ENCODE results near the gene DENND5B. TPM values are rescaled to one million over a fixed set of nuclear protein-coding genes. Genes with fewer than 3 reads are reported as not detected.

Gene DENND5B
- total RNA-seq, 1 donor from 2014 or later = 17.5 TPM

DNA sequence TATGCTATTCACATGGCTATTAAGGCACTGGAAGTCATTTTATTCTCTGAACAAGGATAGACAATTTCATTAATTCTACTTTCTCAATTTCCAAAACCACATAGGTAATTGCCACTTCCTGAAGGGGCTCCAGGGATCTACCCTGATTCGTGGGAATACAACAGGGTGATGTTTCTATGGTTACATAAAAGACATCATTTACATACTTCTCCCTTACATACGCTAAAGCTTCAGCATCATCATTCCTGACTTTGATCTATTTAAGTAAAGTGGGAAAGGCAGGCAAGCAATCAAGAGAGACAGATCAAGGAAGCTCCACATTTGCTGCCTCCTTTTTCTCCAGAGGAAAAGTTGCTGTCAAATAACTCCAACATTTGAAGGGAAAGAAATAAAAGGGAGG lies 146.2 kb downstream of the DENND5B start:
- Mint-ChIP-seq H3K4me1 (ENCODE audit: unreplicated experiment) (no peaks in the 10 kb centered on the region), H3K27me3 (no peaks in the 10 kb centered on the region), H3K9me3 (no peaks in the 10 kb centered on the region), H3K4me3 (no peak overlapping the region), H3K36me3 (peaks cover 20% of the 10 kb centered on the region), H3K27ac (no peak overlapping the region)
- TF ChIP-seq, protein P1, sequence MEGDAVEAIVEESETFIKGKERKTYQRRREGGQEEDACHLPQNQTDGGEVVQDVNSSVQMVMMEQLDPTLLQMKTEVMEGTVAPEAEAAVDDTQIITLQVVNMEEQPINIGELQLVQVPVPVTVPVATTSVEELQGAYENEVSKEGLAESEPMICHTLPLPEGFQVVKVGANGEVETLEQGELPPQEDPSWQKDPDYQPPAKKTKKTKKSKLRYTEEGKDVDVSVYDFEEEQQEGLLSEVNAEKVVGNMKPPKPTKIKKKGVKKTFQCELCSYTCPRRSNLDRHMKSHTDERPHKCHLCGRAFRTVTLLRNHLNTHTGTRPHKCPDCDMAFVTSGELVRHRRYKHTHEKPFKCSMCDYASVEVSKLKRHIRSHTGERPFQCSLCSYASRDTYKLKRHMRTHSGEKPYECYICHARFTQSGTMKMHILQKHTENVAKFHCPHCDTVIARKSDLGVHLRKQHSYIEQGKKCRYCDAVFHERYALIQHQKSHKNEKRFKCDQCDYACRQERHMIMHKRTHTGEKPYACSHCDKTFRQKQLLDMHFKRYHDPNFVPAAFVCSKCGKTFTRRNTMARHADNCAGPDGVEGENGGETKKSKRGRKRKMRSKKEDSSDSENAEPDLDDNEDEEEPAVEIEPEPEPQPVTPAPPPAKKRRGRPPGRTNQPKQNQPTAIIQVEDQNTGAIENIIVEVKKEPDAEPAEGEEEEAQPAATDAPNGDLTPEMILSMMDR (conservative IDR thresholded peaks at IDR 0.05) = no peak
- no peak for DNase-seq (ENCODE audit: extremely low spot score, unreplicated experiment)

DNA sequence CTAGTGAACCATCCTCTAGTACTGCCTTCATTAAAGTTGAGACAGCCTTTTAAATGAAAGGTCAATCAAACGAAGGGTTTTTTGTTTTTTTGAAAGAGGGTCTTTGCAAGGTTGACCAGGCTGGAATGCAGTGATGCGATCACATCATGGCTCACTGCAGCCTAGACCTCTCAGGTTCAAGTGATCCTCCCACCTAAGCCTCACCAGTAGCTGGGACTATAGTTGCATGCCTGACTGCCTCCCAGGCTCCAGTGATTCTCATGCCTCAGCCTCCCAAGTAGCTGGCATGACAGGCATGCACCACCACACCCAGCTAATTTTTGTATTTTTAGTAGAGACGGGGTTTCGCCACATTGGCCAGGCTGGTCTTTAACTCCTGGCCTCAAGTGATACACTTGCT lies 150.3 kb downstream of the DENND5B start:
- Mint-ChIP-seq H3K27ac (no peak overlapping the region), H3K9me3 (no peaks in the 10 kb centered on the region), H3K27me3 (no peaks in the 10 kb centered on the region), H3K36me3 (peaks cover 24% of the 10 kb centered on the region), H3K4me3 (no peak overlapping the region), H3K4me1 (ENCODE audit: unreplicated experiment) (no peaks in the 10 kb centered on the region)
- TF ChIP-seq, protein P1 (conservative IDR thresholded peaks at IDR 0.05) = no peak
- peak; percentile 27 for DNase-seq (ENCODE audit: extremely low spot score, unreplicated experiment)

DNA sequence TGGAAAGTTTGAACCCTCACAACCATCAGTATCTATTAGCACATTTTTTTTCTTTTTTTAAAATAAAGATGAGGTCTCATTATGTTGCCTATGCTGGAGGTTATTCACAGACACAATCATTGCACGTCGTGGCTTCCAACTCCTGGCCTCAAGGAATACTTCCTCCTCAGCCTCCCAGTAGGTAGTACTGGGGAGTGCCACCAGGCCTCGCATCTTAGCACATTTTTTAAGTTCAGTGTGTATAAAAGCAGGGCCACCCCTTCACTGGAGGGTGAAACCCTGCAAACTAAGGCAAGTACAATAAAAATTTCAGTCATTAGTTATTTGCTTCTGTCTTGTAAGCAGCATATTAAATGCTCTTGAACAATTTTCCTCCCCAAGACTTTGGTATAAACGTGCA lies 150.8 kb downstream of the DENND5B start:
- peaks cover 25% of the 10 kb centered on the region for H3K36me3 Mint-ChIP-seq
- TF ChIP-seq, protein P1 (conservative IDR thresholded peaks at IDR 0.05) = no peak
- no peak for DNase-seq (ENCODE audit: extremely low spot score, unreplicated experiment)
- no peaks in the 10 kb centered on the region for H3K4me1 Mint-ChIP-seq (ENCODE audit: unreplicated experiment)
- H3K9me3 Mint-ChIP-seq = no peaks in the 10 kb centered on the region
- no peak overlapping the region for H3K4me3 Mint-ChIP-seq
- H3K27ac Mint-ChIP-seq = no peak overlapping the region
- H3K27me3 Mint-ChIP-seq = peaks cover 1% of the 10 kb centered on the region

DNA sequence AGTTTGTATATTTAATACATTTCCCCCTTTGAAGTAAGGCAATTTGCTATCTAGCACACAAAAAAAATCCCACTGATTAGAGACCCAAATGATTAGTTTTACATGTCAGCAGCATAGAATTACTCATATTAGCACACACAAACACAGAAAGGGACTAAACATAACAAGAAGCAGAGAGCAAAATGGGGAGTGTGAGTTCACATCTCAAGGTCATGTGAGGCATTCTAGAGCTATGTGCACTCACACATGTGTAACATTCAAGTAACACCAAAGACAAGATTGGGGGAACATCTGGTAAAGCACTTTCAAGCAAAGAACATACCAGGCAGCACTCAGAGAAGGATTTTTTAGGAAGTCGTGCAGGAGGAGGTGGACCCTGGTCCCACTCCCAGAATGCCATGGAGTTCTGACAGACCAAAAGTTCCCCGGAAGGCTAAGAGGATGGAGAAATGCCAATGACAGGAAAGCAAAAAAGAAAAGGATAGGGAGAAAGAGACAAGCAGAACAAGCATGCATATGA lies 159.2 kb downstream of the DENND5B start:
- Mint-ChIP-seq H3K4me3 (no peak overlapping the region), H3K27me3 (peaks cover 3% of the 10 kb centered on the region), H3K36me3 (peaks cover 6% of the 10 kb centered on the region), H3K4me1 (ENCODE audit: unreplicated experiment) (no peaks in the 10 kb centered on the region), H3K9me3 (no peaks in the 10 kb centered on the region), H3K27ac (no peak overlapping the region)
- DNase-seq (ENCODE audit: extremely low spot score, unreplicated experiment) = peak; percentile 25
- TF ChIP-seq, protein P1 (conservative IDR thresholded peaks at IDR 0.05) = no peak

DNA sequence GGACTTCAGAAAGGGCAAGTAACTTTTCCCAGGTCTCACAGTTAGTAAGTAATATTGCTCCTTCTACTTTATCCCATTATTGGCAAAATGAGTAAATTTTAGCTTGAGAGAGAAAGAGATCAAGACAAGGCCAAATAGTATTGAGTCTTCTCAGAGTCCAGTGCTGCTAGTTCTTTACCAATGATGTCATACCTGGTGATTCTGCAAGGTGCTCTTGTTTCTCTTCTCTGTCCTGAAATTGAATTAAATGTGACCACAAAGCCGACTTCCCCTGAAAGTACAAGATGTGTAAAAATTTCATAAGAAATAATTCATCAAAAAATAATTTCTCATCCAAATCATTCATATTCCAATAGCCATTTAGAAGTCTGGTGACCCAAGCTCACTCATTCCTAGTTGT lies 167.5 kb downstream of the DENND5B start:
- Mint-ChIP-seq H3K36me3 (peaks cover 18% of the 10 kb centered on the region), H3K9me3 (no peaks in the 10 kb centered on the region), H3K4me3 (no peak overlapping the region), H3K4me1 (ENCODE audit: unreplicated experiment) (no peaks in the 10 kb centered on the region), H3K27me3 (no peaks in the 10 kb centered on the region), H3K27ac (no peak overlapping the region)
- DNase-seq (ENCODE audit: extremely low spot score, unreplicated experiment) = no peak
- TF ChIP-seq, protein P1 (conservative IDR thresholded peaks at IDR 0.05) = no peak
